Prostate gland (tissue), 2 donors: Measurements from ENCODE around the gene PLEKHB1. TPM values are rescaled to one million over a fixed set of nuclear protein-coding genes. Genes with fewer than 3 reads are reported as not detected.

Experiments
- DNase-seq: peaks from one replicate; pipeline ENCODE4 v3.0.0-alpha.2; 2019; ENCODE audit warnings: low spot score
- H3K27ac ChIP-seq, 2 donors: fragments of 200-600 bp; sonication (generic); 2 replicates each; pipeline ENCODE4 v1.5.1; 2017 to 2019
- H3K27me3 ChIP-seq: fragments of 200-600 bp; sonication (generic); replicated peaks from 2 replicates; pipeline ENCODE4 v1.5.1; 2019; ENCODE audit not compliant: insufficient read depth
- H3K36me3 ChIP-seq, 2 donors: fragments of 200-600 bp; sonication (generic); 1 replicate in 1 of 2; 2 replicates in 1 of 2; pipeline versions ENCODE4 v1.5.1 to v1.8.1; 2017 to 2019
- H3K4me1 ChIP-seq: fragments of 200-600 bp; sonication (generic); replicated peaks from 2 replicates; pipeline ENCODE4 v1.5.1; 2019
- H3K4me3 ChIP-seq, 2 donors: fragments of 200-600 bp; sonication (generic); 2 replicates each; pipeline ENCODE4 v1.5.1; 2017 to 2019
- H3K9me3 ChIP-seq: fragments of 200-600 bp; sonication (generic); 2 replicates; pipeline ENCODE4 v1.5.1; 2017
- CTCF ChIP-seq, 4 experiments: fragments of 200-600 bp in 2 of 4; fragments of 450-650 bp in 2 of 4; sonication (generic) in 2 of 4; IDR thresholded peaks; 1 replicate in 3 of 4; 2 replicates in 1 of 4; pipeline ENCODE4 v1.5.1; 2016 to 2019; ENCODE audit warnings: antibody characterized with exemption in 4 of 4, mild to moderate bottlenecking in 2 of 4, moderate library complexity in 2 of 4
- POLR2A ChIP-seq: fragments of 450-650 bp; IDR thresholded peaks from one replicate; pipeline ENCODE4 v1.6.1; 2016; ENCODE audit warnings: antibody characterized with exemption, mild to moderate bottlenecking
- POLR2AphosphoS5 ChIP-seq: sonication (generic); formaldehyde crosslinking; IDR thresholded peaks from one replicate; pipeline ENCODE4 v1.6.1; 2017; ENCODE audit warnings: antibody characterized with exemption
- WGBS: methylation state at CpG from one replicate; pipeline ENCODE4 v1.1.5; 2018; 5-methylcytosine and 5-hydroxymethylcytosine counted together
- intact Hi-C: fragments of 100-400 bp; cut with DNase I; formaldehyde crosslinking; loops from one replicate; pipeline ENCODE4 v1.14.2; 2022
- total RNA-seq, 2 donors: library from RNA; depleted of rRNA; stranded (reverse); fragments of >200 nt; gene quantifications; one replicate each; pipeline ENCODE4 v1.1.0, GENCODE V29; 2016

PLEKHB1 gene
- total RNA-seq, 2 donors from 2014 or later = 30.8 to 64.9 TPM

- Histone ChIP-seq H3K36me3 (no peaks in the 10 kb centered on the region), H3K27ac (peak overlapping the region in 1 of 2 donors; percentile 25), H3K4me3 (peak overlapping the region; percentile 16 to 20), H3K27me3 (no peaks in the 10 kb centered on the region), H3K9me3 (no peaks in the 10 kb centered on the region), H3K4me1 (no peaks in the 10 kb centered on the region)
- 11% methylated on average over 28 of the region's 40 CpGs for WGBS
- DNase-seq = peak; percentile 83
- intact Hi-C loops = loop anchor here (1.0 to 2.0 kb wide), 2 partner anchors 34 to 257 kb away; no protein-coding TSS in a partner anchor
- TF ChIP-seq POLR2AphosphoS5 = peak; percentile 56
- peak; percentile 89 to 99 (median 94) for TF ChIP-seq CTCF (IDR thresholded peaks at IDR 0.05)
- TF ChIP-seq POLR2A = no peak
Measured at GRCh38 chr11:73661035-73661628, 14.8 kb downstream of the PLEKHB1 start.

- WGBS = 96% methylated on average over 3 of the region's 3 CpGs
- H3K27me3 ChIP-seq = no peaks in the 10 kb centered on the region
- no peaks in the 10 kb centered on the region for H3K4me1 ChIP-seq
- H3K27ac ChIP-seq = no peak overlapping the region
- intact Hi-C loops = no loop called here
- H3K4me3 ChIP-seq = no peak overlapping the region
- DNase-seq = no peak
- no peaks in the 10 kb centered on the region for H3K36me3 ChIP-seq
- no peaks in the 10 kb centered on the region for H3K9me3 ChIP-seq
- no peak for TF ChIP-seq POLR2AphosphoS5
- TF ChIP-seq CTCF (IDR thresholded peaks at IDR 0.05) = no peak
- TF ChIP-seq POLR2A = no peak
Measured at GRCh38 chr11:73662445-73663157, 16.2 kb downstream of the PLEKHB1 start.

GRCh38 chr11:73663604-73664495 lies 17.5 kb downstream of the PLEKHB1 start:
- Histone ChIP-seq H3K27me3 (no peaks in the 10 kb centered on the region), H3K4me1 (no peaks in the 10 kb centered on the region), H3K27ac (no peak overlapping the region), H3K36me3 (no peaks in the 10 kb centered on the region), H3K4me3 (no peak overlapping the region), H3K9me3 (no peaks in the 10 kb centered on the region)
- TF ChIP-seq POLR2A = no peak
- no peak for TF ChIP-seq CTCF (IDR thresholded peaks at IDR 0.05)
- TF ChIP-seq POLR2AphosphoS5 = no peak
- WGBS = 79% methylated on average over 3 of the region's 3 CpGs
- DNase-seq = no peak
- intact Hi-C loops = no loop called here

GRCh38 chr11:73664877-73665276 lies 18.5 kb downstream of the PLEKHB1 start:
- no peak for DNase-seq
- Histone ChIP-seq H3K4me3 (no peak overlapping the region), H3K9me3 (no peaks in the 10 kb centered on the region), H3K36me3 (no peaks in the 10 kb centered on the region), H3K27ac (no peak overlapping the region), H3K4me1 (no peaks in the 10 kb centered on the region), H3K27me3 (no peaks in the 10 kb centered on the region)
- TF ChIP-seq POLR2A = no peak
- no peak for TF ChIP-seq POLR2AphosphoS5
- no peak for TF ChIP-seq CTCF (IDR thresholded peaks at IDR 0.05)
- intact Hi-C loops = no loop called here
